Fibroblast of skin of right biceps (primary cell): ENCODE results near the gene MTCH1.
A peak's percentile ranks its signal among the peaks of the same experiment; 100 is the strongest.
"Not testable (repeated sequence)": the region's sequence is repeated elsewhere in the genome, so short reads cannot be mapped to it uniquely, and the experiment has no call there.

ENCODE experiments used
- DNase-seq: peaks from one replicate; pipeline ENCODE4 v3.0.0-alpha.2; 2013

MTCH1 gene

DNA sequence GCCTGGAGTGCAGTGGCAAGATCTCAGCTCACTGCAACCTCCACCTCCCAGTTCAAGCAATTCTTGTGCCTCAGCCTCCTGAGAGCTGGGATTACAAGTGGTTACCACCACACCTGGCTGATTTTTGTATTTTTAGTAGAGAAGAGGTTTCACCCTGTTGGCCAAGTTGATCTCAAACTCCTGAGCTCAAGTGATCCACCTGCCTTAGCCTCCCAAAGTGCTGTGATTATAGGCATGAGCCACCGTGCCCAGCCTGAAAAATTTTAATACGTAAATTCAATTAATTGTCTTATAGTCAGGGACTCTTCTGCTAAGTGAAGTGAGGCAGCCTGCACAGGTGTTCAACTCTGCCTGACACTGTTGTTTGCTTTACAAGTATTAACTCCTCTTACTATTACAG is 4.4 kb upstream of the MTCH1 start:
- DNase-seq = not testable (repeated sequence)

DNA sequence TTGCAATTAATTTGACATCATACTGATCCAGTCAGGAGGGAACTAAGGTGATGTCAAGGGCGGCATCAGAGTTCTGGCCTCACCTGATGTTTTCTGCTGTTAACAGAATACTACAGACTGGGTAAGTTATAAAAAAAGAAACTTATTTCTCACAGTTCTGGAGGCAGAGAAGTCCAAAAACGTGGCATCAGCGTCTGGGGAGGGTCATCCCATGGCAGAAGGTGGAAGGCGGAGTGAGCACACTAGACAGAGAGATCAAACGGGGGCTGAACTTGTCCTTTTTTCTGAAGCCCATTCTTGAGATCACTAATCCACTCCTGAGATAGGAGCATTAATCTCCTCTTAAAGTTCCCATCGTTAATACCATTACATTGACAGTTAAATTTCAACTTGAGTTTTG is 3.3 kb upstream of the MTCH1 start:
- no peak for DNase-seq

- no peak for DNase-seq
These were observed 680 bp upstream of the MTCH1 start for GRCh38 chr6:36986704-36987047.

- DNase-seq = no peak
These were observed 584 bp downstream of the MTCH1 start for GRCh38 chr6:36985417-36985807.

GRCh38 chr6:36984581-36985416 is 1.2 kb downstream of the MTCH1 start:
- peak; percentile 88 for DNase-seq

- DNase-seq = no peak
These were observed 2.5 kb downstream of the MTCH1 start for GRCh38 chr6:36983538-36983937.

DNA sequence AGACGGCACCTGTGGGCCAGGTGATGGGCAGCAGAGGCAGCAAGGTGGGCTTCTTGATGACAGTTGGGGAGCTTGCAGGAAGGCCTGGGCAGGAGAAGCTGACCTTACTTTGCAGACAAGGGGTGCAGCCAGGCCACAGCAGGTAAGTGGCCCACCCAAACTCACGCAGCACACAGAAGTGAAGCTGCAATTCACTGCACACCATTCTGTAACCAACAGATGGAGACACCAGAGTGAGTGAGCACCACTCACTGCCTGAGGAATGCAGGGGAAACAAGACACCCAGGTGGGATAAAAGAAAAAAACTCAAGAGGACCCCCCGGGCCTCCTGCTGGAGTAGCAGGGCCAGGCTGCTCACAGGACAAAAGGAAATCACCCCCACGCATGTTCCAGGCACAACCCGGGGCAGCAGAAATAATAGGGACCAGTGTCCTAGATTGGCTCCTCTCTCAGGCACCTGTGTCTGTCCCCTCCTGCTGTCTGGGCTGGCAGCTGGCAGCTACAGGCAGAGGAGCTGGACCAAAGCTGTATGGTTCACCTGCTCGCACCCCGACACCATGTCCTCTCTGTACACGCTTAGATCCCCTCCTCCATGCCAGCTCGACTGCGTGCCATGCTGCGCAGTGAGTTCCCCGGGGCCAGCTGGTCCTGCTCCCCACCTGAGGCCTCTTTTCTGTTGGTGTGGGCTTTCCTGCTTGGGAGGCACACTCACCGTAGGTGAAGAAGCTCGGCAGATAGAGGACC is 4.9 kb downstream of the MTCH1 start:
- no peak for DNase-seq

GRCh38 chr6:36980129-36980528 is 5.9 kb downstream of the MTCH1 start:
- DNase-seq = no peak

DNA sequence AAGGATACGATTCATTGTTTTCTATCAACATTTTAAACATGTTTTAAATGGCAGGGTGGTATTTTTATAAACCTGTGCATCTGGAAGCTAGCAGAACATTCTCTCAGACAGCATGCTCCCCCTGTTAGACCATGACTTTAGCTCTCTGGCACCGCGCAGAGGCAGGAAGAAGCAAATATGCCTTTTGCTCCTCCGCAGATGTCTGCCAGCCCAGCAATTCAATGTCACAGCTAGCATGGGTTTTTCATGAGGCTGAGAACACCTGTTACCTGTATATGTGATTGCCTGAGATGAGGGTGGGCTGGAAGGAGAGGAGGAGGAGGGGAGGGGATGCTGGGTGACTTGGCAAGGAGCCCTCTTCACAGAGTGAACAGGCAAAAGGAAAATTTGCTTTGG is 6.7 kb downstream of the MTCH1 start:
- DNase-seq = peak; percentile 60

DNA sequence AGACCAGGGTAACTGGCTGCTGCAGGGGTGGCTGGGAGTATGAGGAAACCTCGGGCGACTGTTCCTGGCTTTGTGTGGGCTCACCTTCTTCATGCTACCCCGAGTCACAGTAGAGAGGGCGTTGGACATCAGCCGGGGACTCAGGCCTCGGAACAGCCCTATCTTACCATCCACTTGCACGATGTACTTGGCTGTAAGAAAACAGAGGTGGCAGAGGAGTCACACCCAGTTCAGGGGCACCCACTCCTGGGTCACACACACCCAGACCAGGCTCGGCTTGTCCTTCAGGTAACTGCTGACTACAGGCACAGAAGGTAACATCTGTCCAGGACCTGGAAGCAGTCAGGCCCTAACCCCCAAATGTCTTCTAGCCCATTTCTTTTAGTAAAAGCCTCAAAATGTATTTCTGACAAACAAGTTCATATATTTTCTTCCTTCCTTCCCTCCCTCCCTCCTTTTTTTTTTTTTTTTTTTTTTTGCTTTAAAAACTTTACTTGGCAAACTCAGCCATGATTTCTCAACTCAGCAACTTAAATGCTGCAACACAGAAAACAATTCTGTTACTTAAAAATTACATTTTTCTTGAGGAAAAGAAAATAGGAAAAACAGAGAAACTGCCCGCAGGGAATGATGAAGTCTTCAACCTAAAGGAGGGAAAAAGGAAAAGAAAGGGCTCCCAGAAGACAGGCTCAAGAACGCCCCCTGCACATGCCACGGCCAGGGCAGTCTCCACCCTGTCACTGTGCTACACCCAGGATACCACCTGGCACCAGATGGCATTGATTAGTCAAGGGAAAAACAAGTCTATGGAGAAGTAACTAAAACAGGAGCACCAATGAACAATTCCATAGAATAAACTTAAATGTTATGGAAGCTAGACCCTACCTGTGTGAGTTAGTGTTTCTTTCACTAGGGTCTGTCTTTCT is 7.3 kb downstream of the MTCH1 start:
- no peak for DNase-seq

DNA sequence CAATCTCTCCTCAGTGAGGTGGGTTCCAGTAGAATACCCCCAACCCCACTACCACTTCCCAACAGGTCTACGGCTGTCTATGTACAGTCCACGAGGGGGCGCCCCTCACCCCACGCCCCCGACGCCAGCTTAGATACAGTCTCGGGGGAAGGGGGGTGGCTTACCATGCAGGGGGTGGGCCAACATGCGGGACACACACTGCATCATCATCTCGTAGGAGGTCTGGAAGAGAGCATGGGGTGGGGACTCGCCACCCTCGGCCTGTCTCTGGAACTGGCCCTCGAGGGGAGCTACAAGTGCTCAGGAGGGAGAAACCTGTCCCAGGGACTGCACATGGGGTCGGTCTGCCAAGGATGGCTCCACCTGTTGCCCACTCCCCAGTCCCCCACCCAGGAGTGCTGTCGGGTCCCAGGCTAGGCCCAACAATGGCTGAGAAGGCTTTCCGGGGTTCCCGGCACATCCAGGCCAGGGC is 8.5 kb downstream of the MTCH1 start:
- no peak for DNase-seq

DNA sequence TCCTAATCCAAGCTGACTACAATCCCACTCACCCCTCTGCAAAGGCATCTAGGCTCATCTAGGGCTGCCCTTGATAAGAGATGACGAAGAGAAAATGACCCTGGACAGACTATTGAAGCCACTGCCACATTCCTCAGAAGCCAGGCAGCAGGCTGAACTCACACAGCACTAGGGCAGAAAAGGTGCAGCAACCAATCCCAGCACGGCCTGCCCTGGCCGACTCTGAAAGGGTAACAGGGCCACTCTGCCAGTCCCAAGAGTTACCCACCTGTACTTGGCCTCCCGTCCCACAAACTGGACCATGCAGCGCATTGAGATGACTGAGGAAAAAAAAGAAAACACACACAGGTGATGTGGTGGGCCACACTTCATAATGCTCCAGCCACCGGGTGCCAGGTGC is 9.1 kb downstream of the MTCH1 start:
- no peak for DNase-seq

DNA sequence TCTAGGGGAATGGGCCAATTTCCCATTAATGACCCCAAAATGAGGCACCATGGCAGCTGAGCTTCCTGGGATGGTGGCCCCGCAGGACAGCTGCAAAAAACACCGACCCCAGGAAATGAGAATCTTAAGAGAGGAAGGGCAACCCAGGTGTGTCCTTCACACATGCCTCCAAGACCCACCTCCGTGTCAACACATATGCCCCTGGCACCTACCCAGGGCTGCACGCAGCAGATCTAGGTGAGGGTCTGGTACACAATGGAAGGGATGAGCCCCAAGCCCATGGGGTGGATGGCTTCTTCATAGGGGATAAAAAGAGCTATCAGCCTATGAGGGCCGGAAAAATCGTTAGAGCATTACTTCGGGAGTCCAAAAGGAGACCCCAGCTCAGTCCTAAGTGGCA is 9.5 kb downstream of the MTCH1 start:
- DNase-seq = no peak

GRCh38 chr6:36976007-36976264 is 10.1 kb downstream of the MTCH1 start:
- DNase-seq = no peak

DNA sequence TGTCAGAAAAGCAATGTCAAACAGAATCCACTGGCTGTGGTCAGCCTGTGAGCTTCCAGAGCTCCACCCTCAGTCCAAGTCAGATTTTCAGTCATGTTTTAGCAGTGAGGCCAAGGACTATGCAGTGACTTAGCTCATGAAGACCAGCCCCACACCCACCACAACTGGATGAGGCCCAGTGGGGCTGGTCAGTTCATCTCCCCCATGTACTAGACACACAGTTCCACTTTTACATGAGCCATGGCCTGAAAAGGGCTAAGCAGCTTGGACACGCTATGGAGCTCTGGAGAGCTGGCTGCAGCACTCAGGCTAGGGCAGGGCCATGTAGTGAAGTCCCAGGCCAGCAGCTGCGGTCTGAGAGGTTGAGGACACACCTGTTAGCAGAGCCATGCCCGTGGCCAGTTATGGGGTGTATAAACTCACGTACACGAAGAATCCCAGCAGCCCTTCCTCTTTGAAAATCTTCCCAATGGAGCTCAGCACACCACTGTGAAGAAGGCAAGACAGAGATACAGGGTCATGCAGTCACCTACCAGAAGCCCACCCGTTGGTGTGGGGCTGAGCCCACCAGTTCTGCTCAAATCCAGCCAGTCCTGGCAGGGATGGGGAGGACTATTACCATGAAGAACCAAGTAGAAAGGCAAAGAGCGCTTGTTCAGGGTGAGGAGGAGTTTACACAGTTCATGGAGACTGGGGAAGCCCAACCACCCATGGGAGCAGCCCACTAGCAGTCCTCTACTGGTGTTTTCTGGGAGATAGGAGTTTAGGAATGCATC is 10.6 kb downstream of the MTCH1 start:
- no peak for DNase-seq

- DNase-seq = no peak
These were observed 12.3 kb downstream of the MTCH1 start for GRCh38 chr6:36973647-36974046.

GRCh38 chr6:36973190-36973589 is 12.8 kb downstream of the MTCH1 start:
- no peak for DNase-seq

- DNase-seq = no peak
These were observed 13.9 kb downstream of the MTCH1 start for GRCh38 chr6:36971921-36972673.

- no peak for DNase-seq
These were observed 14.8 kb downstream of the MTCH1 start for GRCh38 chr6:36970892-36971842.

GRCh38 chr6:36969988-36970891 is 15.8 kb downstream of the MTCH1 start:
- DNase-seq = no peak
